GM10847 (cell line): ENCODE measurements around the gene HEG1.

Source experiments
- POLR2A ChIP-seq: IDR thresholded peaks from 2 replicates; pipeline ENCODE4 v1.6.1; 2011; ENCODE audit not compliant: insufficient read length; ENCODE audit errors: extremely low read depth

HEG1 gene

DNA sequence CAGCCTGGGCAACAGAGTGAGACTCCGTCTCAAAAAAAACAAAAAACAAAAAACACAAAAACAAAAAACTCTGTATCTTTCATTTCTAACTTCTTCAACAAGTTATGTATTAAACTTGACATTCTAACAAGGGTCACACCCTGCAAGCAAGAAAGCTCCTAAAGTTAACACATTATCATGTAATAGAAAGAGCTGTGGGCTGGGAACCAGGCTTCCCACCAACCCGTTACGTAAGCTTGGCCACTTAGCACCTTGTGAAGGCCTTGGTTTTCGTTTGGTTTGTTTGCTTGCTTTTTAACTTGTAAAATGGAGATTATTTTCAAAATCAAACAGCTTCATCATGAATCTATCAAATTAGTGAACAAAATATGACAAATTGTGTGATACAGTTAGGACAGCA, 47.0 kb downstream of the HEG1 start:
- no peak for TF ChIP-seq POLR2A

DNA sequence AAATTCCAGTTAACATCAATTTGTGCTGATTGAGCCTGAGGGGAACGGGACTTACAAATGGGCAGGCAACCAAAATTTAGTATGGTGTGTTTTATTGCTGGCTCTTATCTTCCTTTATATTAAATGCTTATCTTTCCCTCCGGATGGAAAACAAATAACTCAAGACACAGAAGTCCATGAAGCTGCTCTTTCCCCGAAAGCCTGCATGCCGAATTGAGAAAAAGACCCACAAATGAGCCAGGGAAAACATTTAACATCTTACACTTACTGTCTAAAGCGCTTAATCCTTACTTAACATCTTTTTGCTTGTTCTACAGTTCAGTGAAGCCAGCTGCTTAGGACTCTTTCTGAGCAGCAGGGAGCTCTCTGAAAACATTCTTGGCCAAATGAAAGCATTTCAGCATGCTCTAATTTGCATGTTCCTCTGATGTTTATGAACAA, 49.5 kb downstream of the HEG1 start:
- no peak for TF ChIP-seq POLR2A

DNA sequence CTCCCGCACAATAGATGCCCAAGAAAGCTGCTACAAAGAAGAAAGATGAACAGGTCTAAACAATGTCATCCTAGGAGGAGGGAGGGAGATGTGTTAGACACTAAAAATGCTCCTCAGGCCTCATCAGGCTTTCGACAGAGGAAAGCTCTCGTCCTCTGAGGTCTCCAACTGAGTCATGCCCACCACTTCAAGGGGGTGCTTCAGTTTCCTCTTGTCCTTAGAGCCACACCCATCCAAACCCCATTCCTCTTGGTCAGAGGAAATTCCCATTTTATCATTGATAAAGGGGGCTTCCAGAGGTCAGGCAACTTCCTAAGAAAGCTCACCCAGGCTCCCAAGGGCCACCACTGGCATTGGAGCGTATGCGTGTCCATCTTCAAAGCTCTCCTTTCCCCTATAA, 50.1 kb downstream of the HEG1 start:
- TF ChIP-seq POLR2A, result no peak

DNA sequence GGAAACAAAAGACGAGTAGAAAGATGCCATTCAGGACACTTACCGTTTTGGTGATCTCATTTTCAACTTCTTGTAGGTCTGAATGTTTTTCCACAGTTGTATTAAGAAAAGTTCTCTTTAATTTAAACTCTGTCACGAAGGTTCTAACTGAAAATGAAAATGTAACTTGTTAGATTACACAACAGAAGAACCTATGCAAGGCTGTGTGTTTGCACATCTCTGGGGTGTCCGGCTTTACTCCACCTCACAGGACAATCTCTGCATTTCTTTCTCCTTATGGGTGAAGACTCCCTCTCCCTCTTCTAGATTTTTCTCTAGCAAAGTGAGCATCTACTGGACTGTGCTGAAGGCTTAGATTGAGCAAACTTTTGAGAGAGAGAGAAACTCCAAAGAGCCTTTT, 50.6 kb downstream of the HEG1 start:
- TF ChIP-seq POLR2A, result no peak

DNA sequence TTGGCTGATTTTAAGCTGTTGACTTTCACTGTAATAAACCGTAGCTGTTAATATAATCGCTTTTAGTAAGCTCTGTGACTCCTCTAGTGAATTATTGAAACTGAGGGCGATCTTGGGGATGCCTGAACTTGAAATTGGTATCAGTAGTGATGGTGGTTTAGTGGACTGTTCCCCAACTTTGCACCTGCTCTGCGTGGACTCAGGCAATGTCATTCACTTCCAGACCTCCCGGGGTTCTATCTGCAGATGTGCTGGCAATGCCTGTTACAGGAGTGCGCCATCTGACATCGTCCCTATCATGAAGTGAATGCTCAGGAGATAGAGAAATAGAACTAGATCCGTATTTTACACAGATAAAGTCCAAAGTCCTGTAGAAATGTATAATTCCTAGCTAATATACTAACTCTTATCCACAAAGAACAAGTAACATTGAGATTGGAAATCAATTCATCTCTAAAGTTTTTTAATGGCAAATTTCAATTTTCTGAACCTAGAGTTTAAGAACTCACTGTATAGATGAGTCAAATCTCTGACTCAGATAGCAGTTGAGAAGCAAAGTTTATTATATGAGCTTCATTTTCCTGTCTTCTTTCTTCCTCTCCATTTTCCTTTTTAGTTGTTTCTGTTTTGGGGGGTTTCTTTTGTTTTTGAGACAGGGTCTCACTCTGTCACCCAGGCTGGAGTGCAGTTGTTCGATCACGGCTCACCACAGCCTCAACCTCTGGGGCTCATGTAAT, 51.8 kb downstream of the HEG1 start:
- no peak for TF ChIP-seq POLR2A

DNA sequence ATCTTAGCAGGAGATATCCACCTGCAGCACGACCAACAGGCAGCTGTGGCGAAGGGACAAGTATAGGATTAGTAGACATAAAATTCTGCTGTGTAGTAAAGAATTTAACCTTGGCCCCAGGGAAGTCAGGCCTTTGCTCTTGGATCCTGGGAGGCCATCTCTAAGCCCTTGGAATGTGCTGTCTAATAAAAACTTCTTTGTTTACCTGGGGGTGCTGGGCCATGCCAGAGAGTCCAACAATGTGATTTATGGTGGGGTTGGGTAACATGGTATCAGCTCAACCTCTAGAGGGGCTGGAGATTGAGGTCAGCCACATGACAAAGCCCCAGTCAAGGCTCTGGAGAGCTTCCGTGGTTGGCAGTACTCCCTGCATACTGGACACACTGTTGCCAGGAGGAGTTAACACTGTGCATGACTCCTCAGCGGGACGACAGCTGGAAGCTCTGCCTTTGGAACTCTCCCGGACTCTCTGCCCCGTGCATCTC, 52.4 kb downstream of the HEG1 start:
- no peak for TF ChIP-seq POLR2A

DNA sequence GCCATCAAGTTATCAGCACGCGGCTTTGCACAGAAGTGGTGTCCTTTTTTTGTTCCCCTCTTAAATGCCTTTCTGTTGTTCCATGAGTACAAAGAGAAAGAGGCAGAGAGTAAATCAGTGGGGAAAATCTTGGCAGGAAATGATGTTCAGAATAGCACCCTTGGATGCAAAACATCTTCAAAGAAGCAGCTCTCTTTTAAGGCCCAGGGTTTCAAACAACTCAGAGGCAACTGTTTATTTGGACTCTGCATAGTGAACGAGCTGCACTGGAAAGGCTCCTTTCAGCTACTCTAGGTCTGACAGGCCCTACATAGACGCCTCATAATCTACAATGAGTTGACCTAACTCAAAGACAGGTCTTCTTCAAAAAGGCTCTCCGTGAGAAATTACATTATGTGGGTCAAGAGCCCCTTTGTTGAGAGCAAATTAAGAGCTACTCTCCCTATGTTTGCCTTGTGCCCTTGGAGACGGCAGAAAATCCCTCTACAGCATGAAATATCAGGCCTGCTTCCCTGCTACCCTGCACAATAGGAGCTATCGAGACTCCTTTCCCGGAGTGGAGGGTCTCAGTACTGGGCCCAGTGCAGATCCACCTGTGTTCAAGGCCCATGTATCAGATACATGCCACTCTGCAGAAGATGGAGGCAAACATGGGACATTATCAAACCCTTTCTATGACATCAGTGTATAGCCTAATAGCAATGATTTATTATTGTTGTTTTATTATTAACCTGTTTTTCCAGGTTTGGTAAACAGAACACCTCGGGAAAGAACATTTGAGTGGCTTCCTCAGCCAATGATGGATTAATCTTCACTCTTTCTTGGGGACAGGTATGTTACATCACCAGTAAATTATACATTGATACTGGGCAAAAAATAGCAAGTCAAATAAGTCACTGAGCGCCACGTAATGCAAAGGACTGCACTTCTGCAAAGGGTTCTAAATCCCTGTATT, 53.1 kb downstream of the HEG1 start:
- no peak for TF ChIP-seq POLR2A

DNA sequence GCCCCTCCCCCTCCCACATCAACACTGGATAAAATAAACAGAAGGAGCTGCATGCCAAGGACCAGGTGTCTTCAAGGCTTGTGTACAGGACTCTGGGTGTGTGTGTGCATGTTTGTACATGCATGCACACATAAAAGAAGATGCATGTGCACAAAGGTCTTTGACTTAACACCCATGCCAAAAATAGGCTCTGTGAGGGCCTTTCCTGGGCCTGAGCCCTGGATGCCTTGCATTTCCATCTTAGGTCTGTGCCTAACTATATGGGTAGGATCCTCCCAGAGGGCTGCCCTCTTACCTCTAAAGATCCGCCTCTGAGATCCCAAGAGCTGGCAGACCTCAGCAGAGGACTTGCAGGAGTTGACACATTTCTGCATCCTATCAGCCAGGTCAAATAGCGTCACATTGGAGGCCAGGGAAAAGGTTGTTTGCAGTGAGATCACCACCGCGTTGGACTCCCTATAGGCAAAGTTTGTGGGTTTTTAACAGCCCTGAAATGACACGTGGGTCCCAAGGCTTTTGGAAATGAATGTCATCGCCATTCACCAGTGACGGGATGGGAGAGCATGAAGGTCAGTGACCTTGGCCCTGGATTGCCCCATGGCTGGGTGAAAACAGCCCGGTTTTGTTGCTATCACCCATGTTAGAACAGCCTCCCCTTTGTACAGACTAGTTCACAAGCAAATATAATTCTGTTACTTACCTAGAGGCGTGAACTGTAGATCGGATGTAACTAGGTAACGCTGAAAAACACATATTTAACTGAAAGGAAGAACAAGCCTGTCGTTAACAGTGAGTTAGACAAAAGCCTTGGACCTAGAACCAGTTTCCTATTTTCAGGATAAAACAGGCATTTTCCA, 54.0 kb downstream of the HEG1 start:
- TF ChIP-seq POLR2A, result no peak

DNA sequence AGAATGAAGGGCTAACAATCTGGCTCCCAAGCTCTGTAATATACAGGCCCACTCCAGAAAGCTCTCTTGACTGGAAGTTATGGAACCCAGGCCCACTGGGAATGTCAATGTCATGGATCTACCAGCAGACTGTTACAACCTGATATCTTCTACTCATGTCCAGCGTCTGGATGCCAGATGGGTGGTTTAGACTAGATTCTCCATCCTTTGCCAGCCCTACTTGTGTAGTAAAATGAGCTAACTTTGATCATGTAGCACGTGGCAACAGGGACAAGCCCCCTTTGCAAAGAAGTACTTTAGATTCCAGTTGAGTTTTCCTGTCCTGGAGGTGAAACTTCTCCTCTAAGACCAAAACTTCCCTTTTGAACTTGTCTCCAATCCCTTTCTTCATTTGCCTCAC, 55.1 kb downstream of the HEG1 start:
- TF ChIP-seq POLR2A, result no peak

DNA sequence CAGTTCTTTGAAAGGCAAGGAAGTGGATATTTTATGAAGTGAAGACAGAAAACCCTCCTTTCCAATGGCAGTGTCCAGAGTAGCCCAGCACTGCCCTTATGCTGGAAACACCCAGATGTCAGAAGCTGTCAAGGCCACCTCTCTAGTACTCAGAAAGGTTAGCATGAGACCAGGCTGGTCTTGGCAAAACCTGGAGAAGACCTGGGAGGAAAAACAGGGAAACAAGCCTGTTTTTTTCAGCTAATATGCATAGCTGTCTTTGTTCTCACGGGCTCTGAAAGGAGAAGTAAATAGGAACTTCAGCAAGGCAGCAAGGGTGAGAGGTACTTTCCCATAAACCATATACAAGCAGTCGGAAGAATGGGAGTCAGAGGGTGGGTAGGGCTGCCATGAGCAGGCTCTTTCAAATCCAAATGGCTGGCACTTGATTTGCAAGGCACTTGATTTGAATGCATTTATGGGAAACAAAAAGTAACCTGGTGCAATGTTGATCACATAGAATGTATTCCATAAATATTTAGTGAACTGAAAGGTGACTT, 55.8 kb downstream of the HEG1 start:
- no peak for TF ChIP-seq POLR2A

DNA sequence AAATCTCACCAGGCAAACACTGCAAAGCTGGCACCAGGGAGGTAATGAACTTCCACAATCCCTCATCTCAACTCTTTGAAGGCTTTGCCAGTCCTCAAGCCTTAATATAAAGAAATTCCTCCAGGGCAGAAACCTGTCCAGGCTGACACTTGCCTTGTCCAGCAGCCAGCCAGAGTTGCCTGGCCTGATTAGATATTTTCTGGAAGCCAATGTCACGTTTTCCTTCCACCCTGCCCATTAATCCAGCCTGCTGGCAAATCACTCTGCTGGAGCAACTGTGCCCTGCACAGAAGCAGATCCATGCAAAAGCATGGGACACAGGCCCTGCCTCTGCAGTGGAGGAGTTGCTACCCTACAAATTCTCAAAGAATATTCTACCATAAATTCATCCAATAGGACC, 56.5 kb downstream of the HEG1 start:
- TF ChIP-seq POLR2A, result no peak

DNA sequence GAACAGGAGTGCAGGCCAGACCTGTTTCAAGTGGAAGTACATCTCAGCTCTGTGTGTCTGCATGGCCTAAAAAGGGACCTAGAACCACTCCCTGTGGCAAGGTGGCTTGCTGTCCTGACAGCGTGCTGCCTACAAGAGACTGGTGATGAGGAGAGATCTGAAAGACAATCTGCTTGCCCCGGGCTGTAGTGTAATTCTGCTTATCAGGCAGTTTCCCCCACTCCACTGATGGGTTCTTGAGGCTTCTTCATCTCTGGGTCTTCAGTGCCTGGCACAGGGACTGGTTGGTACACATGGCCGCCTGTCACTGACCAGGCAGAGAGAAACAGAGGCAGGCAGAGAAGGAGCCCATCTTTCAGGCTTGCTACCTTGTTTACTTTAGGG, 57.6 kb downstream of the HEG1 start:
- TF ChIP-seq POLR2A, result no peak

DNA sequence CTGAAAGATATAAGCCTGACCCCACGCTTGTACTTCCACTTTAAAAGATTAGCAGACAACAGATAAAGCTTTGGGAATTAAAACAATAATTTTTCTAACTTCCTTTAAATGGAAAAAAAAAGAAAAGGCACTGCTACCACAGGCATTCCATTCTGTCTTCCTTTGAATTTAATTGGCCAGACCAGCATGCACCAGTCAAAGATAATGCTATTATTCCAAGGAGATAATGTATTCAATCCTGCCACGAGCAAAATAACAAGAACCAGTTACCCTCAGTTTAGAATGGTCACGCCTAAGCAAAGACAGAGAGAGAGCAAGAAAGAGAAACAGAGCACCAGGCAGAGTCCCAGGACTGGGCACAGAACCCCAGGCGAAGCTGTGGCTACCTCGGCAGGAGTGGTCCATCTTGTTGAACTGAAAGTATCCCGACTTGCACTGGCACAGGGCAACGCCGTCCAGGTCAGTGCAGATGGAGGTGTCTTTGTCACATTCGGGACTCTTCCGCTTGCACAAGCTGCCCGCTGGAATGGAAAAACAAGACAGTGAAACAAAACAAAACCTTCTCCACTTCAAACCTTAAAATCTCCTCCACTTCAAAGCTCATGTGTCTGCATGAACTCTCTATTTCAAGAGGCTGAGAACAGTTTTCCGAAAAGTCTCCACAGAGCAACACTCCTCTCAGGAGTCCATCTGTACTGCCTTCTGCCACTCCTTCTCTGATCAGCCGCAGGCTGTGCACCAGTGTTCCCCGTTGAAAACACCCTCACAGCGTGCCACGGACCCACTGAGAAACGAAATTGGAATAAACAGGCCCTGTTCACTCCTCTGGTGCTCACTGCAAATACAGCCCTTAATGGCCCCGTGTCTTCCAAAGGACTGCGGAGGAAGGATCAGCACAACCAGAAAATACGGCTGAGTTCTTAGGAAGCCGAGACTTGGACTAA, 58.2 kb downstream of the HEG1 start:
- TF ChIP-seq POLR2A, result no peak

DNA sequence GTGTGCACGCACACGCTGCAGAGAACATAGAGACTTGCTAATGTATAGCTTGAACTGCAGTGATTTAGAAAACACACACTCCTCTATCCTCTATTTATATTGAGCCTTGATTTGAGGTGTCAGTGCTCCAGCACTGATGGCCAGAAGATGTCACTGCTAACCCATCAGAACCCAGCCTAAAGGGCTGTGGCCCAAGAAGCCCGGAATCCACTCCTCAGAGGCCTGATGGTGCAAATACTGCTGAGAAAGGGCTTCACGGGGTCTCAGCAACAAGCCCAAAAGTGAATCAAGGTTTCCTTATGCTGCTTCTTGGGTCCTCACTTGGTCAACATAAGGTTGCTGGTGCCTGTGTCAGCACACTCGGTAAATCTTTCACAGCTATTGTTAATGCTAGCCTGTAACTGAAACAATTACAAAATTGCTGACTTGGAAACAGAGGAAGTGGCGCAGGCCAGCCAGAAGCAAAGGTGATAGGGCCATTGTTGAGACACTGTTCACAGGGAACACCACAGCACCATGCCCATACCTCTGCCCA, 60.3 kb downstream of the HEG1 start:
- no peak for TF ChIP-seq POLR2A
